ENCODE data around the gene ANKS1B. TPM values are rescaled to one million over a fixed set of nuclear protein-coding genes. Genes with fewer than 3 reads are reported as not detected.
"Not testable (repeated sequence)": the region's sequence is repeated elsewhere in the genome, so short reads cannot be mapped to it uniquely, and the experiment has no call there.

ANKS1B gene
- total and polyA plus RNA-seq, 3 experiments from 2014 or later, result 0.39 to 0.60 TPM; not detected in 1

GRCh38 chr12:98973395-98973794 lies 1011.3 kb downstream of the ANKS1B start:
- no peaks in the 10 kb centered on the region for H3K4me1 Mint-ChIP-seq
- Histone ChIP-seq H3K36me3 (ENCODE audit: insufficient read depth, low read length) (no peaks in the 10 kb centered on the region), H3K27me3 (ENCODE audit: insufficient read depth, low read length, poor library complexity, severe bottlenecking) (no peaks in the 10 kb centered on the region), H3K27ac (ENCODE audit: low read depth, low read length) (no peak overlapping the region), H3K9me3 (ENCODE audit: low read length) (no peaks in the 10 kb centered on the region), H3K4me3 (ENCODE audit: low read length) (no peak overlapping the region), H3K4me1 (ENCODE audit: insufficient read depth, low read length) (no peaks in the 10 kb centered on the region)
- no peaks in the 10 kb centered on the region for H3K36me3 Mint-ChIP-seq
- no peak overlapping the region for H3K4me3 Mint-ChIP-seq
- H3K9me3 Mint-ChIP-seq, result peaks cover 0 to 4% (median 0%) of the 10 kb centered on the region in 5 donors
- POLR2A ChIA-PET, result no interaction called here
- H3K27ac Mint-ChIP-seq, result no peak overlapping the region
- CTCF ChIA-PET, result no interaction called here
- no peak for DNase-seq
- peaks cover 0 to 4% of the 10 kb centered on the region in 2 donors for H3K27me3 Mint-ChIP-seq

- DNase-seq, result no peak
- Mint-ChIP-seq H3K4me1 (no peaks in the 10 kb centered on the region), H3K9me3 (no peaks in the 10 kb centered on the region), H3K4me3 (no peak overlapping the region), H3K27me3 (peaks cover 0 to 4% of the 10 kb centered on the region in 2 donors), H3K27ac (no peak overlapping the region), H3K36me3 (no peaks in the 10 kb centered on the region)
- H3K4me3 ChIP-seq (ENCODE audit: low read length), result no peak overlapping the region
- H3K36me3 ChIP-seq (ENCODE audit: insufficient read depth, low read length), result no peaks in the 10 kb centered on the region
- POLR2A ChIA-PET, result no interaction called here
- H3K4me1 ChIP-seq (ENCODE audit: insufficient read depth, low read length), result no peaks in the 10 kb centered on the region
- H3K27ac ChIP-seq (ENCODE audit: low read depth, low read length), result no peak overlapping the region
- CTCF ChIA-PET, result no interaction called here
- H3K27me3 ChIP-seq (ENCODE audit: insufficient read depth, low read length, poor library complexity, severe bottlenecking), result no peaks in the 10 kb centered on the region
- H3K9me3 ChIP-seq (ENCODE audit: low read length), result no peaks in the 10 kb centered on the region
Observed at GRCh38 chr12:98970950-98971349, 1013.8 kb downstream of the ANKS1B start.

GRCh38 chr12:98970210-98970609 lies 1014.5 kb downstream of the ANKS1B start:
- CTCF ChIA-PET, result no interaction called here

GRCh38 chr12:98968896-98969295 lies 1015.8 kb downstream of the ANKS1B start:
- ChIA-PET CTCF (interaction anchor here (1.1 kb wide), 1 partner anchor 21 kb away, joined by 3 read pairs; no protein-coding TSS in a partner anchor), POLR2A (no interaction called here)
- Histone ChIP-seq H3K36me3 (ENCODE audit: insufficient read depth, low read length) (no peaks in the 10 kb centered on the region), H3K27me3 (ENCODE audit: insufficient read depth, low read length, poor library complexity, severe bottlenecking) (no peaks in the 10 kb centered on the region), H3K9me3 (ENCODE audit: low read length) (no peaks in the 10 kb centered on the region), H3K4me3 (ENCODE audit: low read length) (no peak overlapping the region), H3K4me1 (ENCODE audit: insufficient read depth, low read length) (no peaks in the 10 kb centered on the region), H3K27ac (ENCODE audit: low read depth, low read length) (no peak overlapping the region)
- Mint-ChIP-seq H3K4me1 (no peaks in the 10 kb centered on the region), H3K27me3 (no peaks in the 10 kb centered on the region), H3K4me3 (no peak overlapping the region), H3K27ac (no peak overlapping the region), H3K36me3 (no peaks in the 10 kb centered on the region), H3K9me3 (peaks cover 0 to 3% (median 0%) of the 10 kb centered on the region in 5 donors)
- no peak for DNase-seq

More at GRCh38 chr12:98970210-98970609, 1014.5 kb downstream of the ANKS1B start:
- Mint-ChIP-seq H3K4me1 (no peaks in the 10 kb centered on the region), H3K27ac (no peak overlapping the region), H3K9me3 (peaks cover 0 to 3% (median 0%) of the 10 kb centered on the region in 5 donors), H3K4me3 (no peak overlapping the region), H3K27me3 (peaks cover 0 to under 1% of the 10 kb centered on the region in 2 donors), H3K36me3 (no peaks in the 10 kb centered on the region)
- Histone ChIP-seq H3K9me3 (ENCODE audit: low read length) (no peaks in the 10 kb centered on the region), H3K36me3 (ENCODE audit: insufficient read depth, low read length) (no peaks in the 10 kb centered on the region), H3K4me1 (ENCODE audit: insufficient read depth, low read length) (no peaks in the 10 kb centered on the region), H3K27ac (ENCODE audit: low read depth, low read length) (no peak overlapping the region), H3K27me3 (ENCODE audit: insufficient read depth, low read length, poor library complexity, severe bottlenecking) (no peaks in the 10 kb centered on the region), H3K4me3 (ENCODE audit: low read length) (no peak overlapping the region)
- DNase-seq, result no peak
- POLR2A ChIA-PET, result no interaction called here

GRCh38 chr12:98957135-98957534 lies 1027.6 kb downstream of the ANKS1B start:
- H3K27me3 ChIP-seq (ENCODE audit: insufficient read depth, low read length, poor library complexity, severe bottlenecking); POLR2A ChIA-PET; H3K36me3 Mint-ChIP-seq; DNase-seq; H3K36me3 ChIP-seq (ENCODE audit: insufficient read depth, low read length); H3K4me1 ChIP-seq (ENCODE audit: insufficient read depth, low read length); H3K27ac ChIP-seq (ENCODE audit: low read depth, low read length); H3K9me3 ChIP-seq (ENCODE audit: low read length); H3K4me1 Mint-ChIP-seq; H3K4me3 Mint-ChIP-seq; H3K27ac Mint-ChIP-seq; H3K4me3 ChIP-seq (ENCODE audit: low read length): not testable (repeated sequence)
- CTCF ChIA-PET, result interaction anchor here (1.0 kb wide), 1 partner anchor 8 kb away, joined by 5 read pairs; no protein-coding TSS in a partner anchor
- H3K9me3 Mint-ChIP-seq, result peaks cover 2 to 17% (median 10%) of the 10 kb centered on the region in 5 donors
- peaks cover 1 to 11% of the 10 kb centered on the region in 2 donors for H3K27me3 Mint-ChIP-seq

- Mint-ChIP-seq H3K27ac (no peak overlapping the region), H3K9me3 (peaks cover 0 to 6% (median 4%) of the 10 kb centered on the region in 5 donors), H3K36me3 (peaks cover 0 to 2% (median 0%) of the 10 kb centered on the region in 3 donors), H3K27me3 (peaks cover 0 to 11% of the 10 kb centered on the region in 2 donors), H3K4me3 (no peak overlapping the region), H3K4me1 (no peaks in the 10 kb centered on the region)
- no peaks in the 10 kb centered on the region for H3K4me1 ChIP-seq (ENCODE audit: insufficient read depth, low read length)
- H3K27ac ChIP-seq (ENCODE audit: low read depth, low read length), result no peak overlapping the region
- H3K9me3 ChIP-seq (ENCODE audit: low read length), result no peaks in the 10 kb centered on the region
- no peaks in the 10 kb centered on the region for H3K36me3 ChIP-seq (ENCODE audit: insufficient read depth, low read length)
- H3K4me3 ChIP-seq (ENCODE audit: low read length), result no peak overlapping the region
- DNase-seq, result no peak
- ChIA-PET POLR2A (no interaction called here), CTCF (no interaction called here)
- no peaks in the 10 kb centered on the region for H3K27me3 ChIP-seq (ENCODE audit: insufficient read depth, low read length, poor library complexity, severe bottlenecking)
Observed at GRCh38 chr12:98955284-98955683, 1029.5 kb downstream of the ANKS1B start.

GRCh38 chr12:98954506-98954905 lies 1030.2 kb downstream of the ANKS1B start:
- no peaks in the 10 kb centered on the region for H3K4me1 Mint-ChIP-seq
- no peak overlapping the region for H3K27ac Mint-ChIP-seq
- ChIA-PET CTCF (no interaction called here), POLR2A (no interaction called here)
- H3K27me3 Mint-ChIP-seq, result peaks cover 0 to 11% of the 10 kb centered on the region in 2 donors
- peaks cover 0 to 3% (median 0%) of the 10 kb centered on the region in 5 donors for H3K9me3 Mint-ChIP-seq
- Histone ChIP-seq H3K9me3 (ENCODE audit: low read length) (no peaks in the 10 kb centered on the region), H3K27ac (ENCODE audit: low read depth, low read length) (no peak overlapping the region), H3K4me3 (ENCODE audit: low read length) (no peak overlapping the region), H3K36me3 (ENCODE audit: insufficient read depth, low read length) (no peaks in the 10 kb centered on the region), H3K4me1 (ENCODE audit: insufficient read depth, low read length) (no peaks in the 10 kb centered on the region), H3K27me3 (ENCODE audit: insufficient read depth, low read length, poor library complexity, severe bottlenecking) (no peaks in the 10 kb centered on the region)
- DNase-seq, result no peak
- no peak overlapping the region for H3K4me3 Mint-ChIP-seq
- H3K36me3 Mint-ChIP-seq, result no peaks in the 10 kb centered on the region

GRCh38 chr12:98951406-98951805 lies 1033.3 kb downstream of the ANKS1B start:
- no peaks in the 10 kb centered on the region for H3K4me1 Mint-ChIP-seq
- no peaks in the 10 kb centered on the region for H3K4me1 ChIP-seq (ENCODE audit: insufficient read depth, low read length)
- no peaks in the 10 kb centered on the region for H3K36me3 ChIP-seq (ENCODE audit: insufficient read depth, low read length)
- no peak overlapping the region for H3K27ac ChIP-seq (ENCODE audit: low read depth, low read length)
- H3K4me3 ChIP-seq (ENCODE audit: low read length), result no peak overlapping the region
- H3K27me3 Mint-ChIP-seq, result peaks cover 2 to 6% of the 10 kb centered on the region in 2 donors
- no peak overlapping the region for H3K27ac Mint-ChIP-seq
- H3K9me3 Mint-ChIP-seq, result peaks cover 0 to 2% (median 0%) of the 10 kb centered on the region in 5 donors
- DNase-seq, result no peak
- no peak overlapping the region for H3K4me3 Mint-ChIP-seq
- no peaks in the 10 kb centered on the region for H3K27me3 ChIP-seq (ENCODE audit: insufficient read depth, low read length, poor library complexity, severe bottlenecking)
- ChIA-PET POLR2A (no interaction called here), CTCF (no interaction called here)
- H3K9me3 ChIP-seq (ENCODE audit: low read length), result no peaks in the 10 kb centered on the region
- no peaks in the 10 kb centered on the region for H3K36me3 Mint-ChIP-seq
